Hepatocyte (in vitro differentiated cells): ENCODE results near the gene LRRC47. TPM values are rescaled to one million over a fixed set of nuclear protein-coding genes. Genes with fewer than 3 reads are reported as not detected.

Source experiments
- DNase-seq: peaks from one replicate; pipeline ENCODE4 v3.0.0-alpha.2; 2016; ENCODE audit warnings: low spot score
- H2AFZ ChIP-seq: fragments of 200-600 bp; sonication (generic); 2 replicates; pipeline ENCODE4 v1.6.0; 2016; ENCODE audit warnings: antibody characterized with exemption, mild to moderate bottlenecking
- H3K27ac ChIP-seq: fragments of 200-600 bp; sonication (generic); 2 replicates; pipeline ENCODE4 v1.5.1; 2016; ENCODE audit warnings: mild to moderate bottlenecking
- H3K27me3 ChIP-seq: fragments of 200-600 bp; sonication (generic); 2 replicates; pipeline ENCODE4 v1.6.1; 2016
- H3K36me3 ChIP-seq: fragments of 200-600 bp; sonication (generic); replicated peaks from 2 replicates; pipeline ENCODE4 v1.5.1; 2016; ENCODE audit warnings: low read depth; ENCODE audit not compliant: insufficient read depth
- H3K4me1 ChIP-seq: fragments of 200-600 bp; sonication (generic); 2 replicates; pipeline ENCODE4 v1.5.1; 2016; ENCODE audit warnings: mild to moderate bottlenecking, moderate library complexity; ENCODE audit not compliant: insufficient read depth
- H3K4me2 ChIP-seq: fragments of 200-600 bp; sonication (generic); 2 replicates; pipeline ENCODE4 v1.6.0; 2016
- H3K4me3 ChIP-seq: fragments of 200-600 bp; sonication (generic); 2 replicates; pipeline ENCODE4 v1.5.1; 2016; ENCODE audit warnings: mild to moderate bottlenecking
- H3K79me2 ChIP-seq: fragments of 200-600 bp; sonication (generic); 2 replicates; pipeline ENCODE4 v1.6.0; 2017; ENCODE audit warnings: mild to moderate bottlenecking
- H3K9me2 ChIP-seq: fragments of 200-600 bp; sonication (generic); replicated peaks from 2 replicates; pipeline ENCODE4 v1.6.0; 2017; ENCODE audit warnings: mild to moderate bottlenecking; ENCODE audit not compliant: insufficient read depth
- H3K9me3 ChIP-seq: fragments of 200-600 bp; sonication (generic); 2 replicates; pipeline ENCODE4 v1.5.1; 2016; ENCODE audit warnings: low read depth, mild to moderate bottlenecking
- H4K20me1 ChIP-seq: fragments of 200-600 bp; sonication (generic); 2 replicates; pipeline ENCODE4 v1.6.0; 2016; ENCODE audit warnings: mild to moderate bottlenecking; ENCODE audit not compliant: insufficient read depth, poor library complexity, severe bottlenecking
- CTCF ChIP-seq: fragments of 200-600 bp; sonication (generic); IDR thresholded peaks from 2 replicates; pipeline ENCODE4 v1.5.1; 2016; ENCODE audit warnings: antibody characterized with exemption, mild to moderate bottlenecking; ENCODE audit not compliant: poor library complexity
- EZH2 ChIP-seq: fragments of 200-600 bp; sonication (generic); IDR thresholded peaks from 2 replicates; pipeline ENCODE4 v1.6.1; 2016; ENCODE audit warnings: antibody characterized with exemption, mild to moderate bottlenecking, borderline replicate concordance
- EZH2phosphoT487 ChIP-seq: fragments of 200-600 bp; sonication (generic); IDR thresholded peaks from one replicate; pipeline ENCODE4 v1.6.1; 2018; ENCODE audit warnings: antibody characterized with exemption, mild to moderate bottlenecking, low read depth, moderate library complexity; ENCODE audit not compliant: unreplicated experiment, severe bottlenecking
- WGBS: methylation state at CpG from one replicate; pipeline ENCODE4 v1.1.6; 2016; ENCODE audit warnings: low lambda C conversion rate; ENCODE audit errors: missing lambda C conversion rate; 5-methylcytosine and 5-hydroxymethylcytosine counted together
- polyA plus RNA-seq: library from polyadenylated mRNA; unstranded; fragments of >200 nt; fragmentation: Nextera tagmentation; extraction: Ambion mirVana; gene quantifications from 2 replicates; pipeline ENCODE4 v1.2.1, GENCODE V29; 2016
- total RNA-seq: library from RNA; depleted of rRNA; stranded (reverse); fragments of >200 nt; gene quantifications from 2 replicates; pipeline ENCODE4 v1.2.3, GENCODE V29; 2014

LRRC47 gene
- total and polyA plus RNA-seq, 2 experiments from 2014 or later: 36.2 to 38.8 TPM

DNA sequence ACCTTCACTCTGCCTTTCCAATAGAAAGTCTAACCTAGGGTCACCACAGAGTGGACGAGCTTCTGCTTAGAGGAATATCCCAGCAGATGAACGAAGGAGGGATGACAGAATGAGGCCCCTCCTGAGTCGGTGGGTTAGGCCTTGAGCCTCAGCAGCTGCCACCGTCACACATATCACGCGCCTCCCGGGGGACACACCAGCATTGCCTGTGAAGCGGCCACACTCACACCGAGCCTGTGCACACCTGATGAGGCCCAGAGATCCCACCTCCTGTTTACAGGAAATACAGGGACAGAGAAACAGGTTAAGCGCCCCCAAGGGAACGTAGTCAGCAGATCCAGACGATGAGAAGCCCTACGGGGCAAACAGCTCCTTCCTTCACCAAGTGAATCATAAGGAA lies 25.1 kb upstream of the LRRC47 start:
- H3K4me1 ChIP-seq: no peaks in the 10 kb centered on the region
- no peaks in the 10 kb centered on the region for H3K36me3 ChIP-seq

GRCh38 chr1:3821004-3821403 lies 24.7 kb upstream of the LRRC47 start:
- H3K4me2 ChIP-seq: no peak overlapping the region
- H2AFZ ChIP-seq: no peak overlapping the region
- TF ChIP-seq CTCF (no peak), EZH2 (no peak), EZH2phosphoT487 (no peak)
- no peaks in the 10 kb centered on the region for H3K36me3 ChIP-seq
- no peak overlapping the region for H3K27ac ChIP-seq
- DNase-seq: no peak
- H3K9me3 ChIP-seq: no peaks in the 10 kb centered on the region
- H3K79me2 ChIP-seq: no peaks in the 10 kb centered on the region
- 95% methylated on average over 6 of the region's 6 CpGs for WGBS
- no peaks in the 10 kb centered on the region for H4K20me1 ChIP-seq
- H3K4me1 ChIP-seq: no peaks in the 10 kb centered on the region
- H3K9me2 ChIP-seq: no peaks in the 10 kb centered on the region
- H3K27me3 ChIP-seq: no peaks in the 10 kb centered on the region
- no peak overlapping the region for H3K4me3 ChIP-seq

More for the DNA sequence above, 25.1 kb upstream of the LRRC47 start:
- H3K27ac ChIP-seq: no peak overlapping the region
- H3K9me3 ChIP-seq: no peaks in the 10 kb centered on the region
- H3K4me3 ChIP-seq: no peak overlapping the region
- no peaks in the 10 kb centered on the region for H4K20me1 ChIP-seq
- H3K9me2 ChIP-seq: no peaks in the 10 kb centered on the region
- WGBS: 94% methylated on average over 13 of the region's 13 CpGs
- no peak overlapping the region for H2AFZ ChIP-seq
- no peak overlapping the region for H3K4me2 ChIP-seq
- no peak for DNase-seq
- no peaks in the 10 kb centered on the region for H3K79me2 ChIP-seq
- H3K27me3 ChIP-seq: no peaks in the 10 kb centered on the region
- TF ChIP-seq EZH2phosphoT487: no peak
- TF ChIP-seq EZH2: no peak
- no peak for TF ChIP-seq CTCF

DNA sequence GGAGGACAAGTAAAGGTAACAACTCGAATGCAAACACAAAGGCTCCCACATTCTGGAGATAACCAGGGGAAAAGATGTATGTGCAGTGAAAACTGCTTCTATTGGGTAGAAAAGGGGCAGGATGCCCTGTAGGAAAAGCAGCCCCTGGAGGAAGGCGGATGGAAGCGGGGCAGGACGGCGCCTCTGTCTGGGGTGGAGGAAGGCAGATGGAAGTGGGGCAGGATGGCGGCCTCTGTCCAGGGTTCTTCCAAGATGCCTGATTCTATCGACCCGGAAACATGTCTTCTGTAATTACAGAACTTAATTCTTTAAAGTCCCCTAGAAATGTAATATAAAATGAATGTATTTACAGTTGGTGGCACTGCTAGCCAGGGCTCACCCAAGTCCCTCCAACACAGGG lies 24.0 kb upstream of the LRRC47 start:
- Histone ChIP-seq H3K9me2 (no peaks in the 10 kb centered on the region), H3K27ac (no peak overlapping the region), H2AFZ (no peak overlapping the region), H3K79me2 (no peaks in the 10 kb centered on the region), H3K4me2 (no peak overlapping the region), H3K4me3 (no peak overlapping the region), H3K4me1 (no peaks in the 10 kb centered on the region), H3K36me3 (no peaks in the 10 kb centered on the region), H3K9me3 (no peaks in the 10 kb centered on the region), H4K20me1 (no peaks in the 10 kb centered on the region), H3K27me3 (no peaks in the 10 kb centered on the region)
- no peak for DNase-seq
- TF ChIP-seq EZH2: no peak
- no peak for TF ChIP-seq CTCF
- no peak for TF ChIP-seq EZH2phosphoT487
- 96% methylated on average over 8 of the region's 8 CpGs for WGBS

DNA sequence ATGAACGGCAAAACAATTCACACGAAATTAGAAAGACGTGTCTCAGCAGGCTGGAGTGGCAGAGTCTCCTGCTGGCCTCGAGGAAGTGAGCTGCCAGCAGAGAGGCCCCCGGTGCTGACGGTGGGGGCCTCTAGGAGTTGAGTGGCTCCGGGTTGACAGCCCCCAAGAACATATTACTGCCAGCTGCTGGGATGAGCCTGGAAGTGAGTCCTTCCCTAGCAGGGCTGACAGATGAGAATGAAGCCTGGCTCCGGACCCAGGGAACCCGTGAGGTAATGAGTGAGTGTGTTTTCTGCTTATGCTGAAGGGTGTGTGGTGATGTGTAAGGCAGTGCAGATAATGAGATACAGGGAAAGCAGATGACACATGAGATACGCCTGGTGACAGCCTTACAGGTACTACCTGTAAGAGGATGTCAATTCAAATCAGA lies 23.5 kb upstream of the LRRC47 start:
- WGBS: 82% methylated on average over 10 of the region's 10 CpGs
- H3K4me2 ChIP-seq: no peak overlapping the region

More for the DNA sequence above, 23.5 kb upstream of the LRRC47 start:
- DNase-seq: no peak
- H3K36me3 ChIP-seq: no peaks in the 10 kb centered on the region
- no peaks in the 10 kb centered on the region for H3K79me2 ChIP-seq
- H3K4me3 ChIP-seq: no peak overlapping the region
- no peak overlapping the region for H3K27ac ChIP-seq
- no peak overlapping the region for H2AFZ ChIP-seq
- H3K4me1 ChIP-seq: no peaks in the 10 kb centered on the region
- no peaks in the 10 kb centered on the region for H3K9me3 ChIP-seq
- no peaks in the 10 kb centered on the region for H4K20me1 ChIP-seq
- H3K27me3 ChIP-seq: no peaks in the 10 kb centered on the region
- H3K9me2 ChIP-seq: no peaks in the 10 kb centered on the region
- no peak for TF ChIP-seq CTCF
- no peak for TF ChIP-seq EZH2
- no peak for TF ChIP-seq EZH2phosphoT487
